ENCODE results near the gene MRPL40. TPM values are rescaled to one million over a fixed set of nuclear protein-coding genes. Genes with fewer than 3 reads are reported as not detected.

MRPL40 gene
- total RNA-seq = 30.4 and 32.6 TPM in 2 replicates
- long read RNA-seq, transcript MRPL40-201 (4 exons, 1,387 nt) = major isoform, 18 of 19 reads
- long read RNA-seq, partial matches to known transcripts = 0 of 19 reads
- long read RNA-seq, other reads (novel, unspliced or antisense) = 0 of 19 reads

- Mint-ChIP-seq H3K4me3 (peak within 1 kb of the TSS; percentile 91), H3K36me3 (ENCODE audit: low read depth) (peaks cover 6% of the 10 kb centered on the region), H3K27ac (ENCODE audit: unreplicated experiment) (peak within 1 kb of the TSS; percentile 94), H3K27me3 (ENCODE audit: low read depth) (no peaks in the 10 kb centered on the region), H3K9me3 (no peaks in the 10 kb centered on the region), H3K4me1 (peaks cover 40% of the 10 kb centered on the region)
- peak; percentile 88 for DNase-seq (ENCODE audit: low read depth, low spot score)
- no peak for TF ChIP-seq CTCF (conservative IDR thresholded peaks at IDR 0.05)
These were observed at the start of gene MRPL40 for GRCh38 chr22:19432133-19432851. MRPL40 (plus strand) TSS chr22:19432545; CDS start chr22:19432555, 10 bp downstream.

- H3K27me3 Mint-ChIP-seq (ENCODE audit: low read depth) = no peaks in the 10 kb centered on the region
- peak overlapping the region; percentile 19 for H3K27ac Mint-ChIP-seq (ENCODE audit: unreplicated experiment)
- no peak overlapping the region for H3K4me3 Mint-ChIP-seq
- no peak for TF ChIP-seq CTCF (conservative IDR thresholded peaks at IDR 0.05)
- peaks cover 7% of the 10 kb centered on the region for H3K36me3 Mint-ChIP-seq (ENCODE audit: low read depth)
- DNase-seq (ENCODE audit: low read depth, low spot score) = no peak
- H3K9me3 Mint-ChIP-seq = no peaks in the 10 kb centered on the region
- H3K4me1 Mint-ChIP-seq = no peaks in the 10 kb centered on the region
These were observed 49.1 kb upstream of the MRPL40 start for GRCh38 chr22:19383292-19383691.

GRCh38 chr22:19385221-19385906 is 47.0 kb upstream of the MRPL40 start:
- Mint-ChIP-seq H3K27ac (ENCODE audit: unreplicated experiment) (no peak overlapping the region), H3K4me1 (no peaks in the 10 kb centered on the region), H3K9me3 (no peaks in the 10 kb centered on the region), H3K36me3 (ENCODE audit: low read depth) (peaks cover 7% of the 10 kb centered on the region), H3K4me3 (no peak overlapping the region), H3K27me3 (ENCODE audit: low read depth) (no peaks in the 10 kb centered on the region)
- no peak for DNase-seq (ENCODE audit: low read depth, low spot score)
- TF ChIP-seq CTCF (conservative IDR thresholded peaks at IDR 0.05) = no peak

- Mint-ChIP-seq H3K36me3 (ENCODE audit: low read depth) (peaks cover 10% of the 10 kb centered on the region), H3K9me3 (no peaks in the 10 kb centered on the region), H3K4me3 (no peak overlapping the region)
These were observed 46.1 kb upstream of the MRPL40 start for GRCh38 chr22:19386248-19386647.

GRCh38 chr22:19387038-19387437 is 45.3 kb upstream of the MRPL40 start:
- peaks cover 10% of the 10 kb centered on the region for H3K36me3 Mint-ChIP-seq (ENCODE audit: low read depth)
- DNase-seq (ENCODE audit: low read depth, low spot score) = no peak
- no peaks in the 10 kb centered on the region for H3K4me1 Mint-ChIP-seq
- no peak for TF ChIP-seq CTCF (conservative IDR thresholded peaks at IDR 0.05)
- no peaks in the 10 kb centered on the region for H3K9me3 Mint-ChIP-seq
- no peak overlapping the region for H3K4me3 Mint-ChIP-seq
- H3K27me3 Mint-ChIP-seq (ENCODE audit: low read depth) = no peaks in the 10 kb centered on the region
- no peak overlapping the region for H3K27ac Mint-ChIP-seq (ENCODE audit: unreplicated experiment)

More at GRCh38 chr22:19386248-19386647, 46.1 kb upstream of the MRPL40 start:
- no peaks in the 10 kb centered on the region for H3K4me1 Mint-ChIP-seq
- no peak for DNase-seq (ENCODE audit: low read depth, low spot score)
- no peaks in the 10 kb centered on the region for H3K27me3 Mint-ChIP-seq (ENCODE audit: low read depth)
- H3K27ac Mint-ChIP-seq (ENCODE audit: unreplicated experiment) = no peak overlapping the region
- TF ChIP-seq CTCF (conservative IDR thresholded peaks at IDR 0.05) = no peak

All from neural crest cell (in vitro differentiated cells).